Nasal cavity respiratory epithelium epithelial cell of viscerocranial mucosa (primary cell): ENCODE measurements around the gene WDR87. TPM values are rescaled to one million over a fixed set of nuclear protein-coding genes. Genes with fewer than 3 reads are reported as not detected.

Experiments
- total RNA-seq: library from RNA; depleted of rRNA; stranded (reverse); fragments of >200 nt; gene quantifications from 2 replicates; pipeline ENCODE4 v1.2.3, GENCODE V29; 2014

Gene WDR87
- total RNA-seq, result not detected in 2 replicates

GRCh38 chr19:37905946-37906868, at the start of gene WDR87:
Gene WDR87, minus strand, starts transcription at chr19:37906594. Its CDS starts 8,355 bp downstream, at chr19:37898239.

GRCh38 chr19:37906869-37907734, 708 bp upstream of the WDR87 start, which contains the start of gene SIPA1L3:
Gene SIPA1L3, plus strand, starts transcription at chr19:37907208. Its CDS starts 174,358 bp downstream, at chr19:38081566.

Other genes with a start within 250 kb of the WDR87 start
- gene ZNF607, start 186.8 kb downstream of the WDR87 start, total RNA-seq, result 5.5 and 10.5 TPM in 2 replicates
- gene ZNF573, start 127.0 kb downstream of the WDR87 start, total RNA-seq, result 7.9 and 8.9 TPM in 2 replicates
- gene SIPA1L3, start 614 bp upstream of the WDR87 start, total RNA-seq, result 6.8 and 24.1 TPM in 2 replicates